ENCODE results near the gene IRGC.

Gene IRGC

DNA sequence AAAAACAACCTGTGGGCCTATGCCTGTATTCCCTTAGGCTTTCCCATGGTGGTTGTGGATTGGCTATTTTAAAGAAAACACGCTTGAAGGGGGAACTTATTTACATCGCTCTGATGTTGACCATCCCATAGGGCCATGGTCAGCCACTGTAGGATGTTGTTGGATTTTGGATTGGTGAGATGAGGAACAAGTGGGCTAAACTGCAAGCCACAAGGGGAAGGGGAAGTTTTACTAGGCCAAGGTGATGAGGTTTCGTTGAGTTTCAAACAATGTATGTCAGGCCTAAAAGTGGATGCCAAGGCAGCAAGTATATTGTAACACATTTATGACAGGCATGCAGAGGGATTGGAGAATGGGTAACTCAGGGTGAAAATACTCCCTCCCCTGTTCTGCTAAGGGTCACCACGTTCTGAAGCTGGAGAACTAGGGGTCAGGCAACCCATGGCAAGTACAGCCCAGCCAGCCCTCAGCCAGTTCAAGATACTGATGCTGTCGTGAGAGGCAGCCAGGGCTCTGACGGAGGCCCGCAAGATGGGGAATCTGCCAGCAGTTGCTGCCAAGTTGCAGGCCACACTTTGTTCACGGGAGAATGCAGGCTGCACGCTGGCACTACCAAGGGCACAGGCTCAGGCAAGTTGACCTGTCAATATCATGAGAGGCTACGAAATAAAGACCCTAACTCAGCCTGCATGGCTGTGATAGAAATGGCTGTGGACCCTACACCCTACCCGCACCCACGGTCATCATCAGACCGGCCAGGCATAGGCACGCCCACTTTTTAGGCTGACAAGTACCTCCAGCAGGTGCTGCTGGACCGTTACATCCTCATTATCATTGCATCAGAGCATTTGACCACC is 11.1 kb downstream of the IRGC start:
- Histone ChIP-seq H3K36me3 (ENCODE audit: control insufficient read depth in 1 of 2, insufficient read depth in 2 of 2, low read length in 2 of 2) (peaks cover 14 to 34% of the 10 kb centered on the region in 2 donors), H3K27me3 (ENCODE audit: low read depth, low read length) (no peaks in the 10 kb centered on the region), H3K27ac (ENCODE audit: low read length) (no peak overlapping the region), H3K4me1 (ENCODE audit: control insufficient read depth in 1 of 2, insufficient read depth in 2 of 2, low read length in 2 of 2) (no peaks in the 10 kb centered on the region), H3K9me3 (ENCODE audit: control insufficient read depth in 1 of 2, low read length in 2 of 2) (no peaks in the 10 kb centered on the region), H3K4me3 (ENCODE audit: low read depth in 1 of 2, low read length in 2 of 2) (no peak overlapping the region)

GRCh38 chr19:43727593-43727853 is 11.6 kb downstream of the IRGC start:
- peaks cover 20 to 40% of the 10 kb centered on the region in 2 donors for H3K36me3 ChIP-seq (ENCODE audit: control insufficient read depth in 1 of 2, insufficient read depth in 2 of 2, low read length in 2 of 2)
- H3K4me1 ChIP-seq (ENCODE audit: control insufficient read depth in 1 of 2, insufficient read depth in 2 of 2, low read length in 2 of 2) = no peaks in the 10 kb centered on the region
- no peaks in the 10 kb centered on the region for H3K27me3 ChIP-seq (ENCODE audit: low read depth, low read length)
- H3K4me3 ChIP-seq (ENCODE audit: low read depth in 1 of 2, low read length in 2 of 2) = no peak overlapping the region
- no peaks in the 10 kb centered on the region for H3K9me3 ChIP-seq (ENCODE audit: control insufficient read depth in 1 of 2, low read length in 2 of 2)
- no peak overlapping the region for H3K27ac ChIP-seq (ENCODE audit: low read length)

DNA sequence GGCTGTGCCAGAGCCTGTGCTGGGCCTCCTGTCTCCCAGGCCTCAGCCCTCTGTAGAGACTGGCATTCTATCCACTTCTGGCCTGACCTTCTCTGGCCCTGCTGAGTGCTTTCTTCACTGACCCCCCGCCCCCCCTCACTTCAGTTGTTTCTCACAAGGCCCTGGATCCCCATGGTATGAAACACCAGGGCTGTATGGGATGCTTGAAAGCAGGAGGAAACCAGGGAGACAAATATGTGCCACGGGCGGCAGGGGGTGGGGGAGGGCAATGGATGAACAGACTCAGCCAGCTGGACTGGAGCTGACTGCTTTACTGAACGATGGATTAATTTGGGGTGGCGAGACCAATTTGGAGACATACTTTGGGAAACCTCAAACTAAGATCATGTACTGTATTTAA is 14.0 kb downstream of the IRGC start:
- no peaks in the 10 kb centered on the region for H3K9me3 ChIP-seq (ENCODE audit: control insufficient read depth in 1 of 2, low read length in 2 of 2)
- no peaks in the 10 kb centered on the region for H3K27me3 ChIP-seq (ENCODE audit: low read depth, low read length)
- H3K27ac ChIP-seq (ENCODE audit: low read length) = no peak overlapping the region
- H3K4me1 ChIP-seq (ENCODE audit: control insufficient read depth in 1 of 2, insufficient read depth in 2 of 2, low read length in 2 of 2) = no peaks in the 10 kb centered on the region
- H3K4me3 ChIP-seq (ENCODE audit: low read depth in 1 of 2, low read length in 2 of 2) = no peak overlapping the region
- H3K36me3 ChIP-seq (ENCODE audit: control insufficient read depth in 1 of 2, insufficient read depth in 2 of 2, low read length in 2 of 2) = peaks cover 39 to 63% of the 10 kb centered on the region in 2 donors

- H3K27ac ChIP-seq (ENCODE audit: low read length) = no peak overlapping the region
- H3K4me3 ChIP-seq (ENCODE audit: low read depth in 1 of 2, low read length in 2 of 2) = no peak overlapping the region
- H3K9me3 ChIP-seq (ENCODE audit: control insufficient read depth in 1 of 2, low read length in 2 of 2) = no peaks in the 10 kb centered on the region
- H3K36me3 ChIP-seq (ENCODE audit: control insufficient read depth in 1 of 2, insufficient read depth in 2 of 2, low read length in 2 of 2) = peaks cover 47 to 71% of the 10 kb centered on the region in 2 donors
- no peaks in the 10 kb centered on the region for H3K4me1 ChIP-seq (ENCODE audit: control insufficient read depth in 1 of 2, insufficient read depth in 2 of 2, low read length in 2 of 2)
- H3K27me3 ChIP-seq (ENCODE audit: low read depth, low read length) = no peaks in the 10 kb centered on the region
Observed at GRCh38 chr19:43731346-43731745, 15.5 kb downstream of the IRGC start.

- Histone ChIP-seq H3K4me3 (ENCODE audit: low read depth in 1 of 2, low read length in 2 of 2) (no peak overlapping the region), H3K27ac (ENCODE audit: low read length) (no peak overlapping the region), H3K9me3 (ENCODE audit: control insufficient read depth in 1 of 2, low read length in 2 of 2) (no peaks in the 10 kb centered on the region), H3K4me1 (ENCODE audit: control insufficient read depth in 1 of 2, insufficient read depth in 2 of 2, low read length in 2 of 2) (no peaks in the 10 kb centered on the region), H3K27me3 (ENCODE audit: low read depth, low read length) (no peaks in the 10 kb centered on the region), H3K36me3 (ENCODE audit: control insufficient read depth in 1 of 2, insufficient read depth in 2 of 2, low read length in 2 of 2) (peaks cover 51 to 76% of the 10 kb centered on the region in 2 donors)
Observed at GRCh38 chr19:43731846-43732245, 16.0 kb downstream of the IRGC start.

DNA sequence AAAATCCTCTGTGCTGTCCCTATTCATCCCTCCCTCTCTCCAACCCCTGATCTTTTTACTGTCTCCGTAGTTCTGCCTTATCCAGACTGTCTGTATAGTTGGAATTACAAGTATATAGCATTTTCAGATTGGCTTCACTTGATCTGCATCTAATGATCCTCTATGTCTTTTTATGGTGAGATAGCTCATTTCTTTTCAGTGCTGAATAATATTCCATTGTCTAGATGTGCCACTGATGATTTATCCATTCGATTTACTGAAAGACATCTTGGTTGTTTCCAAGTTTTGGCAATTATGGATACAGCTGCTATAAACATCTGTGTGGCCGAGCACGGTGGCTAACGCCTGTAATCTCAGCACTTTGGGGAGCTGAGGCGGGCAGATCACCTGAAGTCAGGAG is 19.1 kb downstream of the IRGC start:
- H3K9me3 ChIP-seq (ENCODE audit: control insufficient read depth in 1 of 2, low read length in 2 of 2) = no peaks in the 10 kb centered on the region
- no peak overlapping the region for H3K27ac ChIP-seq (ENCODE audit: low read length)
- no peak overlapping the region for H3K4me3 ChIP-seq (ENCODE audit: low read depth in 1 of 2, low read length in 2 of 2)
- no peaks in the 10 kb centered on the region for H3K4me1 ChIP-seq (ENCODE audit: control insufficient read depth in 1 of 2, insufficient read depth in 2 of 2, low read length in 2 of 2)
- no peaks in the 10 kb centered on the region for H3K27me3 ChIP-seq (ENCODE audit: low read depth, low read length)
- peaks cover 79 to 88% of the 10 kb centered on the region in 2 donors for H3K36me3 ChIP-seq (ENCODE audit: control insufficient read depth in 1 of 2, insufficient read depth in 2 of 2, low read length in 2 of 2)

DNA sequence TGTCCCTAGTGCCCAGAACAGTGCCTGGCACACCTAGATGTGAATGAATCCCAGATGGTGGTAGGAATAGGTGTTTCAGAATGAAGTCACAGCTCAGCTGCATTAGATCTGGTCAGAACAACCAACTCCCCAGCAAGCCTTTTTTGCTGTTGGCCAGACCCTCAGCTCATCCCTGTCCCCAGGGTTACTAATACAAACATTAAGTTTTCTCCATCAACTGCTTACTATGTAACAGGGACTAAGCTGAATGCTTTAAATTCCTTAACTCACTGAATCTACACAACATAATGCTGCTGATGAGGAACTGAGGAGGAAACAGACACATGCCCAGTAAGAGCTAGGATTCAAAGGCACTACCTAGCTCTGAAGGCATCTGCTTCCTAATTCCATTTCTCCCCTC is 20.1 kb downstream of the IRGC start:
- Histone ChIP-seq H3K9me3 (ENCODE audit: control insufficient read depth in 1 of 2, low read length in 2 of 2) (no peaks in the 10 kb centered on the region), H3K27me3 (ENCODE audit: low read depth, low read length) (no peaks in the 10 kb centered on the region), H3K36me3 (ENCODE audit: control insufficient read depth in 1 of 2, insufficient read depth in 2 of 2, low read length in 2 of 2) (peaks cover 82 to 88% of the 10 kb centered on the region in 2 donors), H3K4me1 (ENCODE audit: control insufficient read depth in 1 of 2, insufficient read depth in 2 of 2, low read length in 2 of 2) (no peaks in the 10 kb centered on the region), H3K27ac (ENCODE audit: low read length) (no peak overlapping the region), H3K4me3 (ENCODE audit: low read depth in 1 of 2, low read length in 2 of 2) (no peak overlapping the region)

DNA sequence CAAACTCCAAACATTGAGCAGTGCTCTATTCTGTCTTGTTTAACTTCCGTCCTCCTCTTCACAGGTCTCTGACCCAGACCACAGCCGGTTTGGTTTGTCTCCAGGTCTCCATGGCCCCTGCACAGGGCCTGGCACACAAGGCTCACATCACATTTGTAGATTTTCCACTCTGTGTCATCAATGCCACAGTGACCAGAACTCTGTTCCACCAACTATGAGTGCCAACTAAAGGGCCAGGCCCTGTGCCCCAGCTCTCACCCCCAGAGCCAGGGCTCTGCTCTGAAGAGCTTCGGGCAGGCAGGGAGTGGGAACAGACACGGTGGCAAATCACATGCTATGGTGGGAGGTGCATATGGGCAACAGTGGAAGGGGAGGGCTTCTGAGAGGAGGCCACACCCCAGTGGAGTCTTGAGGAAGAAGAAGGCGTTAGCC is 22.9 kb downstream of the IRGC start:
- H3K27me3 ChIP-seq (ENCODE audit: low read depth, low read length) = no peaks in the 10 kb centered on the region
- no peaks in the 10 kb centered on the region for H3K9me3 ChIP-seq (ENCODE audit: control insufficient read depth in 1 of 2, low read length in 2 of 2)
- peak overlapping the region; percentile 91 for H3K27ac ChIP-seq (ENCODE audit: low read length)
- H3K4me3 ChIP-seq (ENCODE audit: low read depth in 1 of 2, low read length in 2 of 2) = no peak overlapping the region
- peaks cover 69 to 87% of the 10 kb centered on the region in 2 donors for H3K36me3 ChIP-seq (ENCODE audit: control insufficient read depth in 1 of 2, insufficient read depth in 2 of 2, low read length in 2 of 2)
- H3K4me1 ChIP-seq (ENCODE audit: control insufficient read depth in 1 of 2, insufficient read depth in 2 of 2, low read length in 2 of 2) = no peaks in the 10 kb centered on the region

GRCh38 chr19:43739439-43740235 is 23.8 kb downstream of the IRGC start:
- Histone ChIP-seq H3K36me3 (ENCODE audit: control insufficient read depth in 1 of 2, insufficient read depth in 2 of 2, low read length in 2 of 2) (peaks cover 64 to 84% of the 10 kb centered on the region in 2 donors), H3K27ac (ENCODE audit: low read length) (peak overlapping the region; percentile 91), H3K4me3 (ENCODE audit: low read depth in 1 of 2, low read length in 2 of 2) (no peak overlapping the region), H3K27me3 (ENCODE audit: low read depth, low read length) (no peaks in the 10 kb centered on the region), H3K9me3 (ENCODE audit: control insufficient read depth in 1 of 2, low read length in 2 of 2) (no peaks in the 10 kb centered on the region), H3K4me1 (ENCODE audit: control insufficient read depth in 1 of 2, insufficient read depth in 2 of 2, low read length in 2 of 2) (no peaks in the 10 kb centered on the region)

GRCh38 chr19:43741075-43741825 is 25.4 kb downstream of the IRGC start:
- H3K9me3 ChIP-seq (ENCODE audit: control insufficient read depth in 1 of 2, low read length in 2 of 2) = no peaks in the 10 kb centered on the region
- peak overlapping the region; percentile 91 for H3K27ac ChIP-seq (ENCODE audit: low read length)
- no peak overlapping the region for H3K4me3 ChIP-seq (ENCODE audit: low read depth in 1 of 2, low read length in 2 of 2)
- no peaks in the 10 kb centered on the region for H3K27me3 ChIP-seq (ENCODE audit: low read depth, low read length)
- H3K4me1 ChIP-seq (ENCODE audit: control insufficient read depth in 1 of 2, insufficient read depth in 2 of 2, low read length in 2 of 2) = no peaks in the 10 kb centered on the region
- H3K36me3 ChIP-seq (ENCODE audit: control insufficient read depth in 1 of 2, insufficient read depth in 2 of 2, low read length in 2 of 2) = peaks cover 67 to 79% of the 10 kb centered on the region in 2 donors

DNA sequence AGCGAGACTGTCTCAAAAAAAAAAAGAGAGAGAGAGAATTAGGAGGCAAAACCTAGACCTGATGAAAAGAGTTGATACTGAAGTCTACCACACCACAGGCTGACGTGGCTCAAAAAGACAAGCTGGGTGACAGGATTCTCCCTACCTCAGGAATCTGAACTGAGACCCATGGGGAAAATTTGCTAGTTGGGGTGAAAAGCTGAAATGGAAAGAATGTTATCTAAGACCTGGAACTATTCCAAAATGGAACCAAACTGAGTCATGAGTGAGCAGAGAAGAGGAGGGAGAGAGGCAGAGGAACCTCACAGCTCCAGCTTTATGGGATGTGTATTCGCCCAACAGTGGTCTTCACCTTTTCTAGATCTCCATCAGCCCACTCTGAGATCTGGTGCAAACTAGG is 27.2 kb downstream of the IRGC start:
- Histone ChIP-seq H3K9me3 (ENCODE audit: control insufficient read depth in 1 of 2, low read length in 2 of 2) (no peaks in the 10 kb centered on the region), H3K36me3 (ENCODE audit: control insufficient read depth in 1 of 2, insufficient read depth in 2 of 2, low read length in 2 of 2) (peaks cover 68 to 81% of the 10 kb centered on the region in 2 donors), H3K27me3 (ENCODE audit: low read depth, low read length) (no peaks in the 10 kb centered on the region), H3K27ac (ENCODE audit: low read length) (no peak overlapping the region), H3K4me3 (ENCODE audit: low read depth in 1 of 2, low read length in 2 of 2) (no peak overlapping the region), H3K4me1 (ENCODE audit: control insufficient read depth in 1 of 2, insufficient read depth in 2 of 2, low read length in 2 of 2) (no peaks in the 10 kb centered on the region)
